GM08714 (cell line): ENCODE results near the gene ALOX5AP.

Experiments
- H3K4me3 ChIP-seq: fragments of 200-500 bp; sonication (Bioruptor generic); 2 replicates; pipeline ENCODE4 v1.5.1; 2014; ENCODE audit warnings: mild to moderate bottlenecking, low read length, inconsistent platforms
- ZNF274 ChIP-seq: IDR thresholded peaks from 2 replicates; pipeline ENCODE4 v1.6.1; 2012; ENCODE audit warnings: mild to moderate bottlenecking, low read depth, low read length

ALOX5AP gene

DNA sequence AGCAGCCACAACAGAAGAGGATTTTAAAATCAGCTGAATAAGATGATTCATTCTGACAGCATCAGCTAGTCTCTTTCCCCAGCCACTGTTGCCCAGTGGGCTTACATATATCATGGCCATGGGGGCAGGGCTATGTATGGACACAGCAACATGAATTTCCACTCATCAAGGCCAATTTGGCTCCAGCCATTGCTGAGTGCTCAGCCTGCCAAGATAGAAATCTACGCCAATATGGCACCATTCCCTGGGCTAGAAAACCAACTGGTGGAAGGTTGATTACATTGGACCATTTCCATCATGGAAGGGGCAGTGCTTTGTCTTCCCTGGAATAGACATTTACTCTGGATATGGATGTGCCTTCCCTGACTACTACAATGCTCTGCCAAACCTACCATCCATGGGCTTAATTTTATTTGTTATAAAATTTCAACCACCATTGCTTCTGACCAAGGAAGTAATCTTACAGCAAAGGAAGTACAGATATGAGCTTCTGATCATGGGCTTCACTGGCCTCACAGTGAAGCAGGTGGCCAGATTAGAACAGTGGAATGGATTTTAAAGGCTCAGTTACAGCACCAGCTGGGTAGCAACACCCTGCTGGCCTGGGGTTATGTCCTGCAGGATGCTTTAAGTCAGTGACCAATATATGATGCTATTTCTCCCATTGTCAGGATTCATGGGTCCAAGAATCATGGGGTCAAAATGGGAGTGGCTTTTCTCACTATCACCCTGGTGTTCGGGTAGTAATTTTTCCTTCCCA, 9.8 kb upstream of the ALOX5AP start:
- no peak for TF ChIP-seq ZNF274
- no peak overlapping the region for H3K4me3 ChIP-seq

DNA sequence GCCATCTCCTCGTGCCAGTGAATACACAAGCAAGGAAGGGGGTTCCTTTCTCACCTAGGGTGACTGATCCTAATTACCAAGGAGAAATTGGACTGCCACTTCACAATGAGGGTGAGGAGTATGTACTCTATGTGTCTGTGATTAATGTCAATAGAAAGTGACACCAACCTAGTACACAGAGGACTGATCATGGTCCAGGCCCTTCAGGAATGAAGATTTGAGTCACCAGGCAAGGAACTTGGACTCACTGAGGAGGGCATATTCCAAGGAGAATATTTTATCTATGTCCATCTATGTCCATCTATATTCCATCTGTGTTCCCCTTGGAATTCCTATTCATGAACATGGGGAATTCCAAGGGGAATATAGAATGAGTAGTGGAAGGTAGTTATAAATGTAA, 9.2 kb upstream of the ALOX5AP start:
- H3K4me3 ChIP-seq = no peak overlapping the region
- TF ChIP-seq ZNF274 = no peak

DNA sequence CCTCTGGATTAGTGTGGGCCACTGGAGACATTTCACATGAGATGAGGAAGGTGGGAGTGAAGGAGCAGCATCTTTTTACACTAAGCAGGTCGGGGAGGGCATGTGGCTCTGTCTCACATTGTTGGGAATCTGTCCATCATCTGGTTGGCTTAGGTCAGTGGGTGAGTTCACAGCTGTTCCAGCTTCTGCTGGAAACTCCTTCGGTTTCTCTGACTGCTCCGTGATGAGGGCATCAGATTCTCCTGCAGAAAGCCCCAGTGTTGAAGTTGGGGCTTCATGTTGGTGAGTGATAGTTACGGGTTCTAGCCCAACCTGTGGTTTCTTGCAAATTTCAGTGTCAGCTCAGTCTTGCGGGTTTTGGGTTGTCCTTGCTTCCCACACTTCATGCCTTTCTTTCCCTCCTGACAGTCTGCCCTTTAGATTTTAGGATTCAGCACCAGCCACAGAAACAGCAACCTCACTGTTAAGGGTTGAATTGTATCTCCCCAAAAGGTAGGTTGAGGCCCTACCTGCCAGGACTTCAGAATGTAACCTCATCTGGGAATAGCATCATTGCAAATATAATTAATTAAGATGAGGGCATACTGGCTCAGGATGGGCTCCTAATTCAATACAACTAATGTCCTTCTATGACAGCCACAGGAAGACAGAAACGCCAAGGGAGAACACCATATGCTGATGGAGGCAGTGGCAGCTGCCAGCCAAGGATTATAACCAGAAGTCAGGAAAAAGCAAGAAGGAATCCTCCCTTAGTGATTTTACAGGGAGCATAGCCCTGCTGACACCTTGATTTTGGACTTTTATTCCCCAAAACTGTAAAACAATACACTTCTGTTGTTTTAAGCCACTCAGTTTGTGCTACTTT, 7.6 kb upstream of the ALOX5AP start:
- no peak for TF ChIP-seq ZNF274
- no peak overlapping the region for H3K4me3 ChIP-seq

DNA sequence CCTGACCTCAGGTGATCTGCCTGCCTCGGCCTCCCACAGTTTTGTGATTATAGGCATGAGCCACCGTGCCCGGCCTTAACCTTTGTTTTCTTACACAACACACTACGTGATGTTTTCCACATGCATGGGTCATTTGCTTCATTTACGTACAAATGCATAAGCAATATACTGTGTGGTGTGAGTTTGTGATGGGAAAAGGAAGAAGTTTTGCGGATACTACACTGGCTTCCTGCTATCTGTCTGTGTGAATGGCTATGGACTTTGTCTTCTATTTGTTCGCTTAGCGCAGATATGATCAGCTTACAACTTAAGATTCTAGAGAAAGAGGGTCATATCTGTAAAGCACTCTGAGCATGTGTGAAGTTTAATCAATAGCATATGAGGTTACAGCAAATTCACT, 5.5 kb upstream of the ALOX5AP start:
- TF ChIP-seq ZNF274 = no peak

DNA sequence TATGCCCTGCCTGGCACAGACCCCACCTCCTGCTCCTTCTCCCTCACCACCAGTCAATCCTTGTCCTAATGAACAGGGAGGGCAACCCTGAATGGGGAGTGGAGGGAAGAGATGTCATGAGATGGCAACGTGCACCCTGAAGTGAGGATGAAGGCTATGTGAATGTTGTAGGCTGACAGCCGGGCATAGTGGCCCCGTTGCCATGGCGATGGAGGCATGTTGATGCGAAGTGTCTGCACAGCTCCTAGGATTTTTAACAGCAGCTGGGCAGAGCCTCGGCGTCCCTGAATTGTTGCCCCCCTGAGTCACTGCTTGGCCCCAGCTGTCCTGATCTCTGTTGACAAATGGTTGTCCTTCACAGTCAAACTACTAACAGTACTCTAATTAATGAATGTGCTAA, 4.8 kb upstream of the ALOX5AP start:
- no peak overlapping the region for H3K4me3 ChIP-seq
- TF ChIP-seq ZNF274 = no peak

More for the DNA sequence above, 5.5 kb upstream of the ALOX5AP start:
- H3K4me3 ChIP-seq = no peak overlapping the region

DNA sequence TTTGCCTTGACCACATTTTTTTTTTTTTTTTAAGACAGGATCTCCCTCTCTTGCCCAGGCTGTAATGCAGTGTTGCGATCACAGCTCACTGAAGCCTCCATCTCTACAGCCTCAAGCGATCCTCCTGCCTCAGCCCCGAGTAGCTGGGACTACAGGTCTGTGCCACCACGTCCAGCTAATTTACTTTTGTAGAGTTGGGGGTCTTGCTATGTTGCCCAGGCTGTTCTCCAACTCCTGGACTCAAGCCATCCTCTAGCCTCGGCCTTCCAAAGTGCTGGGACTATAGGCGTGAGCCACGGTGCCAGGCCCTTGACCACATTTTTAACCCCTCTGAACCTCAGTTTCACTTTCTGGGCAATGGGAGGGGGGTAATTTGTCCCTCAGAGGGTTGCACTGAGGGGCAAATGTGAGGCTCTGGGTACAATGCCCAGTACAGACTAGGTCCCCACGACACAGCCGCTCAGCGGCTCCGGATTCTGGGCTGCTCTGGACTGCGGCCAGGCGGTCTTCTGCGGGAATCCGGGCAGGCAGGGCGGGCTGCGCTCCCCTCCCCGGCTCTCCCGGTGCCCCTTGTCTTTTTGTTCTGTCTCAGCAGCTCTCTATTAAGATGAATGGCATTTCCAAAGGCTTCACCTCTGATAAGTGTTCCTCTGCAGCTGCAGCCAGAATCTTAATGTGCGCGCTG, 3.8 kb upstream of the ALOX5AP start:
- no peak for TF ChIP-seq ZNF274
- no peak overlapping the region for H3K4me3 ChIP-seq

DNA sequence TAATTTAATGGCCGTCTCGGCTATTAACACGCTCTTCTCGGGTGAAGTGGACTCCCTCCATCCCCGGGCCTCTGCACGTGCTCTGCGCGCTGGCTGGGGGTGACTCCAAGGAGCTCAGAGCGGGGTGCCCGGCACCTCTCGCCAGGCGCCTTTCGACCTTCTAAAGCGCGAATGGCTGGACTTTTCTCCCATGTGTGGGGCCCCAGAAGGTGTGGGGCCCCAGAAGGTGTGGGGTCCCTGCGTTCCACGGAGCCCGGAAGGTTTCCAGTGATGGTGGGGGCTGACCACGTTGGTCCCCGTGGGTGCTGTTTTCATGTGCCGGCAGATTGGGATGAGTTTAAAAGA, 3.3 kb upstream of the ALOX5AP start:
- H3K4me3 ChIP-seq = no peak overlapping the region
- TF ChIP-seq ZNF274 = no peak

DNA sequence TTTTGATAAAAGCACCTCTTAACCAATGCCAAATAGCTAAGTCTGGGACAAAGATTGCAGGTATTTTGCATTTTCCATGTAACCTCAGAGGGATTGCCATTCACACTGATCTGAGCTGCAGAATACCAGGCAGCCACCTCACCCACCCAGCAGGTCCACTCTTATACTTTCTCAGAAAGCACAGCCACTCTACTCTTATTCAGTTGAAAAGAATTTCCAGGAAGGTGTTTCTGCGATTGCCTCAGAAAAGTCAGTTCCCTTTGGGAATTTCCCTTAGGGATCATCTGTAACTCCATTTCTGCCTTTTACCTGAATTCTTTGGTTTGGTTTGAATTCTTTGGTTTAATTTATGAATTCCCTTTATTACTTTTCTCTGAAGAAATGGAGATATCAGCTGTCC, 904 bp upstream of the ALOX5AP start:
- H3K4me3 ChIP-seq = no peak overlapping the region
- no peak for TF ChIP-seq ZNF274

DNA sequence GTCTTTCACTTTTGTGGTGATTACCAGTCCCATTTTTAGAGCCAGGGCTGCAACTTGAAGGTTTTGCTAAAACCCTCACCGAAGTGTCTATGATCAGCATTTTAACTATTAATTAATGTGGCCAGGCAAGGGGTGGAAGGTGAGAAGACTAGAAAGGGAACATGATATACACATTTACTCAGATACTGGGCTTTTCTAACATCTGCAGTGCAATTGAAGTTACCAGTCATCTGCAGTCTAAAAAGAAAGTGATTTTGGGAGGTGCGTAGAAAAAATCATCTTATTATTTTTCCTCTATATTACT, 481 bp downstream of the ALOX5AP start:
- H3K4me3 ChIP-seq = peak overlapping the region; percentile 41
- no peak for TF ChIP-seq ZNF274

DNA sequence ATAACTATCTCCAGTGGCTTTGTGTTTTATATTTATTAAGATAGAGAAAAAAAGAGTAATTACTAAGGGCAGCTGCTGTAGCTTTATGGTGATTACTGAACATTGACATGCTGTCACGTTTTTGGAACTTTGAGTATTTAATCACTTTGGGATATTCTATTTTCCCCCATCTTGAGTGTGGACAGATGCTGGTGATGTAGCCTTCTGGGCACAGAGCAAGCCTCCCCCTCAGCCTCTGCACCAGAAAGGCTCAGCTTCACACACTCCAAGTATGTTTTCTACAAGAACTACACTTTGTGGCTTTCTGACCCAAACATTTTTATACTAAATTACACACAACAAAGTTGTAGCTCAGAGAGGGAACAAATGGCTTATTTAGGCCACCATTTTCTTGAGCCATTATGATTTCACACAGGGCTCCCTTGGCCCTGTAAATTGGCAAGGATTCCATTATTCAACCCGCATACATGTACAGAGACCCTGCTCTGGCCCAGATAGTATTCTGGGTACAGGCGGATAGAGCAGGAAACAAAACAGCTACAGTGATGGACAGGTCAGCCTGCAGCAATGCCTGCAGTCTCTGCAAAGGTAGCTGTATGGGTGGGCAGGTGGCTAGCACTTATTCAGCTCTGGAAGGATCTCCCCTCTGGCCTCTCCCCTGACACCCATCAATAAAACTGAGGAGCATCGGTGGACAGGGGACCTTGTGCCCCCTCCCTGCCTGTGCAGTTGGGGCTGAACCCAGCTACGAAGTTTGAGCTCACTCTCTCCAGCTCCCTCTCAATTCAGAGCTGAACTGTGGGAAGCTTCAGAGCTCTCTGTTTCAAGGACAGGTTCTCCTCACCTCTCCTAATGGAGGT, 1.3 kb downstream of the ALOX5AP start:
- no peak for TF ChIP-seq ZNF274

DNA sequence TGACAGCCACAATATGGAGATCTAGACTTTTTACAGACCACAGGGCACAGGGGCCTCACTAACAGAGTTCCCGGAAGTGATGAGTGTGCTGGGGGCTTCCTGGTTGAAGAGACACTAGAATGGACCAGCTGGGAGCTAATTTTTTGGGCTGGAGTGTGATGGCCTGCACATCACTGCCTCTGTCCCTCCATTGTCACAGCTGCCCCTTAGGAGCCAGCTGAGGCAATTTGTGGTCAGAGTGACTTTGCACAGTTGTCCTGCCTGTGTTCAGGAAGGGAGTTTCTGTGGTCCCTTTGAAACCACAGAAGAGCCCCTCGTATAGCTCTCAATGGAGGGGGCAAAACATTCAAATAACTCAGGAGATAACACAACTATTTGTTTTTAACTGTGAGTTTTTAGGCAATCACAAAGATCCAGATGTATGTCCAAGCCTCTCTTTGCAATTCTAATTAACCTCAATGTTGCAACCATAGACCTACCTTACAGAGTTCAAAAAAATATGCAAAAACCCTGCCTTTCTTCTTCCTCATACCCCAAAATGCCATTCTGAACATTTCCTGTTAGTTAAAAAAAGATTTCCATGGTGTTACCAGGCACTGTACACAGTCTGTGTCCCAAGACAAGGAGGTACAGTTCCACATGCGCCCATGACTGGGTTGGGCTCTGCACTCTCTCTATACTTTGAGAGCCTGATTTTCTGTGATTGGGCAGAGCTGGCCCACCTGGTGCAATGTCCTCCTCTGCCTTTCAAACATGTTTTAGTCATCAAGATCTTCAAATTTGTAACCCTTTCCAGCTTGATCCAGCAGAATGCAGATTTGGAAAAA, 2.4 kb downstream of the ALOX5AP start:
- no peak for TF ChIP-seq ZNF274
- peak overlapping the region; percentile 11; the same call in 1 of the 2 replicates for H3K4me3 ChIP-seq

More for the DNA sequence above, 1.3 kb downstream of the ALOX5AP start:
- peak overlapping the region; percentile 3 for H3K4me3 ChIP-seq

DNA sequence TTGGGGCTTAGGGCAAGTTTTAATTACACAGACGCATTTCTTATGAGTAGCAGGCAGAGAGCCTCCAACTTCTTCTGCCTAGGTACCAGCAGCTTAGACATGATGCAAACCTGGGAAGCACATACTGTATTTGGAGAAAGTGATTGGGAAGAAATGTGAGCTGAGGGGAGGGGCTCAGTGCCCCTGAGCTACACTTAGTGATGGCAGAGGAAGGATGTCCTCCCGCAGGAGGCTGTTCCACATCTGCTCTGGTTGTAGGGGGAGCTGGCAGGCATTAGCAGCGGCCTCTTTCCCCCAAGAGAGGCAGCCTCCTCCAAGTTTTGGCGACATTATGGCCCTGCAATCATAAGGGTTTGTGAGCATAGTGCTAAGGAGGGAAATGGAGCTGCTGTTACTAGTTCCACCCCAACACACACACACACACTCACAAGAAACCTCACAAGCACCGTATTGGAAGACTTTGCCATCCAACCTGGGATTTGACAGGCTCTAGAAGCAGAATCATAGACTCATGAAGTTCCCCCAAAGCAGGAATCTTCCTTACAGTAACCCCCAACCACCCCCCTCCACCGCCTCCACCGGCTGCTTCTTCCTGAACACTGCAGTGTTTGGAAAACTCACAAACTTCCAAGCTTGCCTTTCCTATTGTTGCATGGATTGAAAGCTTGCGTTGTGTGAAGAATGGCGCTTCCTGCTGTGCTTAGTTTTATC, 3.3 kb downstream of the ALOX5AP start:
- no peak for TF ChIP-seq ZNF274
- no peak overlapping the region for H3K4me3 ChIP-seq

DNA sequence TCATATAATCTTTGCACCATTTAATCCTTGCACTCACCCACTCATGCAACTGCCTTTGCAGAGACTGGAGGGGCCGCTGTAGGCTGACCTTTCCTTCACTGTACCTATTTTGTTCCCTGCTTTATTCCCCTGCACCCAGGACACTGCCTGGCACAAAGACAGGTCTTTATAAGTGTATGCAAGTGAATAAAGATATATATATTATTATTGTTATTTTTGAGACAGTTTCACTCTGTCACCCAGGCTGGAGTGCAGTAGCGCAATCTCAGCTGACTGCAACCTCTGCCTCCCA, 3.8 kb downstream of the ALOX5AP start:
- H3K4me3 ChIP-seq = no peak overlapping the region
- TF ChIP-seq ZNF274 = no peak
